GM19351 (cell line): ENCODE measurements around the gene ANKRD34A.

Source experiments
- ATAC-seq: cut with Tn5 transposase; IDR thresholded peaks from one replicate; pipeline ENCODE4 v1.9.1; 2021; ENCODE audit warnings: mild to moderate bottlenecking, moderate library complexity; ENCODE audit not compliant: unreplicated experiment

The ANKRD34A gene

GRCh38 chr1:145991735-145992412 lies 27.5 kb upstream of the ANKRD34A start:
- ATAC-seq: no peak

GRCh38 chr1:145990249-145990855 lies 26.0 kb upstream of the ANKRD34A start:
- no peak for ATAC-seq

GRCh38 chr1:145988773-145989172 lies 24.4 kb upstream of the ANKRD34A start:
- ATAC-seq: no peak

- ATAC-seq: no peak
Measured at GRCh38 chr1:145987926-145988325, 23.6 kb upstream of the ANKRD34A start.

- ATAC-seq: no peak
Measured at GRCh38 chr1:145986551-145986950, 22.2 kb upstream of the ANKRD34A start.

GRCh38 chr1:145985502-145986439 lies 21.4 kb upstream of the ANKRD34A start:
- ATAC-seq: no peak

- ATAC-seq: no peak
Measured at GRCh38 chr1:145985129-145985501, 20.7 kb upstream of the ANKRD34A start.

- ATAC-seq: no peak
Measured at GRCh38 chr1:145983960-145984830, 19.8 kb upstream of the ANKRD34A start.

- no peak for ATAC-seq
Measured at GRCh38 chr1:145983206-145983675, 18.9 kb upstream of the ANKRD34A start.

- no peak for ATAC-seq
Measured at GRCh38 chr1:145982010-145982723, 17.8 kb upstream of the ANKRD34A start.

- no peak for ATAC-seq
Measured at GRCh38 chr1:145980457-145980994, 16.2 kb upstream of the ANKRD34A start.

- ATAC-seq: peak; percentile 13
Measured at GRCh38 chr1:145979746-145980456, 15.5 kb upstream of the ANKRD34A start.

- peak; percentile 89 for ATAC-seq
Measured at GRCh38 chr1:145978854-145979745, 14.7 kb upstream of the ANKRD34A start.

GRCh38 chr1:145978471-145978853 lies 14.1 kb upstream of the ANKRD34A start:
- ATAC-seq: no peak

GRCh38 chr1:145977486-145978470 lies 13.4 kb upstream of the ANKRD34A start:
- ATAC-seq: no peak

- no peak for ATAC-seq
Measured at GRCh38 chr1:145977016-145977415, 12.6 kb upstream of the ANKRD34A start.

- no peak for ATAC-seq
Measured at GRCh38 chr1:145975216-145975615, 10.8 kb upstream of the ANKRD34A start.
